Transverse colon (tissue), 1 donor: ENCODE measurements around the gene KRCC1.

Source experiments
- EP300 ChIP-seq: sonication (generic); formaldehyde crosslinking; IDR thresholded peaks from one replicate; pipeline ENCODE4 v1.6.1; 2017; ENCODE audit warnings: antibody characterized with exemption, low read depth
- POLR2A ChIP-seq: fragments of 450-650 bp; IDR thresholded peaks from one replicate; pipeline ENCODE4 v1.6.1; 2016; ENCODE audit warnings: antibody characterized with exemption, mild to moderate bottlenecking, moderate library complexity

- TF ChIP-seq EP300 (no peak), POLR2A (no peak)
Measured at GRCh38 chr2:88036606-88037005, 19.0 kb downstream of the KRCC1 start.
